Hematopoietic multipotent progenitor cell treated with erythropoietin and hydrocortisone succinate and interleukin-3 and kit ligand, for 4 days (in vitro differentiated cells): ENCODE measurements around the gene IDH3G.
"Not testable (repeated sequence)": the region's sequence is repeated elsewhere in the genome, so short reads cannot be mapped to it uniquely, and the experiment has no call there.

Source experiments
- DNase-seq: peaks from one replicate; pipeline ENCODE4 v3.0.0-alpha.2; 2015

The IDH3G gene

GRCh38 chrX:153794018-153794896, at the start of gene IDH3G, which contains the start of gene SSR4:
IDH3G (minus strand) TSS chrX:153794375; CDS start chrX:153794326, 49 bp downstream.
SSR4 (plus strand) TSS chrX:153794668; CDS start chrX:153794688, 20 bp downstream.
- DNase-seq = peak; percentile 96

- DNase-seq = no peak
Measured at GRCh38 chrX:153836921-153837320, 42.7 kb upstream of the IDH3G start.

DNA sequence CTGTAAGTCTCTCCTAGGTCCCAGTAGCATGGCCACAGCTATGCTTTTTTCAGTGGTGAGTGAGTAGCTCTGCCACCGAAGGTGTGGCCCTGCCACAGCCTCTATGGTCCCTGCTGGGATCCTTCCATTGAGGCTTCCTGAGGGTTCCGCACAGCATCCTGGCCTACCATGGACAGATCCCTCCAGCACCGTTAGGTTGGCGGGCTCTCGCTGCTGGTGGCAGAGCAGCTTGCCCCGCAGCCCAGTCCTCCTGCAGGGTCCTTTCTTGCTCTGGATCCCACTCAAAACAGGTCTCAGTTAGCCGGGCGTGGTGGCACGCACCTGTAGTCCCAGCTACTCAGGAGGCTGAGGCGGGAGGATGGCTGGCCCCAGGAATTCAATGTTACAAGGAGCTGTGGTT, 38.6 kb upstream of the IDH3G start:
- no peak for DNase-seq

- peak; percentile 21 for DNase-seq
Measured at GRCh38 chrX:153831429-153832150, 37.4 kb upstream of the IDH3G start.

GRCh38 chrX:153830640-153831428, 36.7 kb upstream of the IDH3G start:
- no peak for DNase-seq

DNA sequence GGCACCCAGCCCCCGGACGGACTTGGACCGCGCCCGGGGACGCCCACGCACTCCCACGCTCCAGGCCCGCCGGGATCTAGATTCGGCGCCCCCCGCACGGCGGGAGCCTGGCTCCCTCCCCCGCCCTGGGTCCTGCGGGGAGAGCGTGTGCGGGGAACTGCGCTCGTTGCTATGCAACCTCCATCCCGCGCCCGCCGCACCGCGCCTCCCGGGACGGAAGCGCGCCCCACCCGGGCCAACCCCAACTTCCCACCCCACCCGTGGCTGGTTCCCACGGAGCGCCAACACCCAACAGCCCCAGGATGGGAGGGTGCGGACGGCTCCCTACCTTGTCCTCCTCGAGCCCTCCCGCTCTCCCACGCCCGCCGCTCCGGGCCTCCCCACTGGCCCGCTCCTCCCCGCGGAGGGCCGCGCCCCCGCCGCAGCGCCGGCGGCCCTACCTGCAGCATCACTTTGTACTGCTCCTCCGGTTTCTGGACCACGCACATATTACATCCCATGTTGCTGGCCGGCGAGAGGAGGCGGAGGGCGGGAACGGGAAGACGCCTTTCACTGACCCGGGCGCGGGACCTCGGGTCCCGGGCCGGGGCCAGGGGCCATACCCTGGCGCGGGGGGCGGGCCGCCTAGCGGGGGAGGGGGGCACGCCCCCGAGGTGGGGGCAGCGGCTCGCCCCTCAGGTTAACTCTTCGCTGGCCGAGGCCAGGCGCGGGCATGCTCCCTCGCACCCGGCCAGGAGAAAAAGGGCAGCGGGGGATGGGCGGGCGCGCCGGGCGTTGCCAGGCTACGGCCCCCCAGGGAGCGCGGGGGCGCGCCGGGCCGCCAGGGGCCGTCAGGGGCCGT, 35.8 kb upstream of the IDH3G start, which contains the start of gene PDZD4:
Gene PDZD4, minus strand, starts transcription at position 746 of the 841 bp plus-strand sequence. Its CDS starts 246 bp downstream, at position 500.
- no peak for DNase-seq

DNA sequence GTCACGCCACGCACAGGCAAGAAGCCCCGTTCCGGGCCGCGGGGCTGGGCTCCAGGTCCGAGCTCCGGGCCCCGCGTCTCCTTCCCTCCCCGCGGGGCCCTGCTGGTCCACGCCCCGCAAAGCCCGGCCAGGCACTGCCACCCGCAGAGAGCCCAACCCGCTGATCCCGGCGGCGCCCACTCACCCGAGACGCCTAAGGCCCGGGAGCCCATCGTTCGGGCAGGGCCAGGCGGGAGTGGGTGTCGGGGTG, 35.3 kb upstream of the IDH3G start:
- DNase-seq = no peak

DNA sequence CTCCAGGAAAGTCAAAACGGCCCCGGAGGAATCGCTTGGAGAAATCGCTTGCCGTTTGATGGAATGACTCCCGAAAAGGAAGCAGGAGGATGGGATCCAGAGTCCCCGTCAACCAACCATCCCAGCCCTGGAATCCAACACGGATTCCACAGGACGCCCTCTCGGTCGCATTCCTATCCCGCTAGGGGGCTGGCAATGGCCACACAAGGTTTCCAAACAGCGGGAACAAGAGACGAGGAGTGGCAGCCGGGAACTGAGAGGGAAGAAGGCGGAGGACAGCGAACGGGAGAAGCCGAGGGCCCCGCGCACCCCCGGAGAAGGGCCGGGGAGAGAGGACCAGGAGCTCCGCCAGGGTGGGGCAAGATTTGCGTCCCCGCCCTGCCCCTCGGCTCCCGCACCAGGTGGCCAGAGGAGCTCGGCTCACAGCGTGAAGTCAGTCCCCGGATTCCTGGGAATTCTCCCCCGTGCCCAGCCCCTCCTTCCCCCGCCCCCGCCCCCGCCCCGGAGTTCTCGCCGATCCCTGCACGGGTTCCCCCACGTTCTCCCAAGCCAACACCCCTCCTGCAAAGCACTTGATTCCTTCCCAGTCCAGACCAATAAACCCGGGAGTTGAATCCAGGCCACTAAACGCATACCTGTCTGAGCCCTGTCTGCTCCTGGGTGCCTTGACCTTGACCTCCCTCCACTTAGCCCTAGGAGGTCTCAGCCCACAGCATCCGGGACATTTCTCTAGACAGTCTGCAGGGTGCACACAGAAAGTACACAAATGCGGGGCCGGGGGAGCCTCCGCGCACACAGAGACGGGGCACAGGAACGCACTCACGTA, 34.8 kb upstream of the IDH3G start:
- no peak for DNase-seq

- no peak for DNase-seq
Measured at GRCh38 chrX:153828308-153828707, 34.1 kb upstream of the IDH3G start.

DNA sequence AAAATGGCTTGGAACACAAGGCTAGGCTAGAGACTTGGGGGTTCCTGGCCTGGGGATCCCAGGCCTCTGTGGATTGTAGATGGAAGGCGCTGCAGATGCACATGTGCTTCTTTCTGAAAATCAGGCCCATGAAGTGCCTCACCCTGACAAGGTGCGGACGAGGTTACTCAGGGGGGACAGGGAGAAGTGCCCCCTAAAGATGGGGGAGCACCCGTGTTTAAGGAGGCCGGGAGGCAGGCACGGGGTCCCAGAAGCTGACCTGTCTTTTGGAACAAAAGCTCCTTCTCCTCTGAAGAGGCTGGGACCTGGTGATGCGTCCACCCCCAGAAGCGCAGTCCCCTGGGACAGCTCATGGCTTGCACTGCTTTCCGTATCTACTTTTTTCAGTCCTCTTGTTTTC, 33.7 kb upstream of the IDH3G start:
- DNase-seq = no peak

- no peak for DNase-seq
Measured at GRCh38 chrX:153827016-153827415, 32.8 kb upstream of the IDH3G start.

DNA sequence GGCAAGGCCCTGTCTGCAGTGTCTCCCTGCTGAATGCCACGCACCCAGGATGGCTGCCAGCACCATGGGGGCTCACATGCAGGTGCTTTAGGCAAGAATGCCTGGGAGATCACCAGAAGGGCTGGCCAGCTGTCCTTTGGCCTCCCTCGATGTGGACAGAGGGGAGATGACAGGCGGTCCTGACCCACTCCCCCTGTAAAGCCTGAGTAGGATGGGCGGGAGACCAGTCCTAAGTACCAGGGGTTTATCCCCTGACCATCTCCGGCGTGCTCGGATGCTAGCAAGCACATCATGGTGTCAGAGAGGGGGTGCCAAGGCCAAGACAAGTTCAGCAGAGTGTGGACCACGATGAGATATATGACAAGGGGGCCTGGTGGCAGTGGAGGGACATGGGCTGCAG, 30.9 kb upstream of the IDH3G start:
- DNase-seq = no peak

GRCh38 chrX:153824348-153824747, 30.2 kb upstream of the IDH3G start:
- DNase-seq = no peak

- DNase-seq = no peak
Measured at GRCh38 chrX:153821066-153821465, 26.9 kb upstream of the IDH3G start.

DNA sequence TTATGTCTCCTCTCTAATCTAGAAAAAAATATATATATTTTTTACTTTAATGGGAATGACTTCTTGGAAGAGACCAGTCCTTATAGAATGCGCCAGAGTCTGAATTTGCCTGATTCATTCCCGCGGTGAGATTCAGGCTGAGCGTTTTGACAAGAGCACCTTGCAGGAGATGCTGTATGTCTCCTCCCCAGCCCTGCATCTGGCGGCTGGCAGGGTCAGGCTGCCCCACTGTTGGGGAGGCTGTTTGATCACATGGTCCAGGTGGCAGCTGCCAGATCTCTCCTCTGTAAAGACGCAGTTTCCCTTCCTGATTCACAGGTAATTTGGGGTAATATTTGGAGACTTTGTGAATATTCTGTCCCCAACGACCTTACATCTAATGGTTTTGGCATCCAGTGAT, 26.4 kb upstream of the IDH3G start:
- no peak for DNase-seq

DNA sequence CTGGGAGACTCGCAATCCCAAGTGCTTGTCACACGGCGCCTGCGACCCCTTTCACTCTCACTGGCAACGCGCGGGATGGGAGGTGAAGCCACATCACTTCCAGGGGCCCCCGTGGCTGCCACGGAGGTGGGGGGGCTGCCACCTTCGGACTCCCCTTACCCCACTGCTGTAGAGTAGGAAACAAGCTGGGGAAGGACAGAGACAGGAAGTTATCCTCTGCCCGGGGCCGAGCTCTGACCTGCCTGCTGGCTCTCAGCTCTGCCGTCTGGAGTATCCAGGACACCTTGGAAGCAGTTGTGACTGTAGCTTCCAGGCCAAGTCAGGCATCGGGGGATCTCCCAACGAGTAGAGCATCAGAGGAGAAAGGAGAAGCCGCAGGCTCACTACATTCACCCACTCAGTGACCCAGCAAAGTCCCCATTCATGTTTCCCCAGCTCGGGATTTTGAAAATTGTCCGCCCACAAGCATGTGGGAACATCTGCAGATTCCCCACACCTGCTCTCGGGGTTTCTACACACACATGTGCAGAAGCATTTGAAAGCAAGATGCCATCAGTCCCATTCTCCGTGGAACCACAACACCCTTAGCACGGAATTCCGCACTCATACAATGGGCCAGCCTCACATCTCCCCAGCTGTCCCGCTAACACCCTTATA, 25.3 kb upstream of the IDH3G start:
- no peak for DNase-seq

- DNase-seq = peak; percentile 56
Measured at GRCh38 chrX:153818571-153819383, 24.6 kb upstream of the IDH3G start.

GRCh38 chrX:153818064-153818463, 23.9 kb upstream of the IDH3G start:
- not testable (repeated sequence) for DNase-seq

DNA sequence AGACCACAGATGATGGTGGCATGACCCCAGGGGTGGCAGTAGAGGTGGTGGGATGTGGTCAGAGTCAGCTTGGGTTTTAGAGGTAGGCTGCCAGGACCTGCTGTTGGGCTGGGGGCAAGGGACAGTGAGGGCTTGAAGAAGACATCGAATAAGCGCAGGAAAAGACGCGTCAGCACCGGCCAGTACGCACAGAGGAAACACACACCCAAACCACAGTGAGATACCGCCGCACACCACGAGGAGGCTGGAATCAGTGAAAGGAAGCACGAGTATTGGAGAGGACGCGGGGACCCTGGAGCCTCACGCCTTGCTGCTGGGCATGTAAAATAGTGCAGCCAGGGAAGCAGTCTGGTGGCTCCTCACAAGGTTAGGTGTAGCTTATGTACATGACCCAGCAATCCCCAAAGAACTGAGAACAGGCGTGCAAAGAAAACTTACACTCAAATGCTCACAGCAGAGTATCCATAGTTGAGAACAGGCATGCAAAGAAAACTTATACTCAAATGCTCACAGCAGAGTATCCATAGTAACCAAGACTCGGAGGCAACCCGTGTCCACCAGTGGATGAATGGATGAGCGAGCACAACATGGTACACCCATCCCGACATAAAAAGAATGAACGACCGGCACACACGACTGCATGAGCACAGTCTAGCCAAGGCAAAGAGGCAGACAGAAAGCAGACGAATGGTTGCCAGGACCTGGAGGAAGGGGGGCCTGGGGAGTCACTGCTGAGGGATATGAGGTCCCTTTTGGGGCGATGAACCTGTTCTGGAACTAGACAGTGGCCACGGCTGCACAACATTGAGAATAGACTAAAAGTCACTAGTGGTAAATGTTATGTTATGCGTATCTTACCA, 22.9 kb upstream of the IDH3G start:
- DNase-seq = peak; percentile 78
